Measurements from ENCODE around the gene MYH9.
A peak's percentile ranks its signal among the peaks of the same experiment; 100 is the strongest.
"Not testable (repeated sequence)": the region's sequence is repeated elsewhere in the genome, so short reads cannot be mapped to it uniquely, and the experiment has no call there.

Gene MYH9

GRCh38 chr22:36296690-36297089, 91.1 kb downstream of the MYH9 start:
- peaks cover 5% of the 10 kb centered on the region for H3K4me1 Mint-ChIP-seq
- H3K27me3 Mint-ChIP-seq = no peaks in the 10 kb centered on the region
- H3K27ac Mint-ChIP-seq = no peak overlapping the region
- no peak for ATAC-seq (ENCODE audit: low read depth)
- H3K4me3 Mint-ChIP-seq = no peak overlapping the region
- no peak for DNase-seq (ENCODE audit: low spot score in 2 of 2)
- H3K9me3 Mint-ChIP-seq = no peaks in the 10 kb centered on the region
- H3K36me3 Mint-ChIP-seq = peaks cover 42% of the 10 kb centered on the region

DNA sequence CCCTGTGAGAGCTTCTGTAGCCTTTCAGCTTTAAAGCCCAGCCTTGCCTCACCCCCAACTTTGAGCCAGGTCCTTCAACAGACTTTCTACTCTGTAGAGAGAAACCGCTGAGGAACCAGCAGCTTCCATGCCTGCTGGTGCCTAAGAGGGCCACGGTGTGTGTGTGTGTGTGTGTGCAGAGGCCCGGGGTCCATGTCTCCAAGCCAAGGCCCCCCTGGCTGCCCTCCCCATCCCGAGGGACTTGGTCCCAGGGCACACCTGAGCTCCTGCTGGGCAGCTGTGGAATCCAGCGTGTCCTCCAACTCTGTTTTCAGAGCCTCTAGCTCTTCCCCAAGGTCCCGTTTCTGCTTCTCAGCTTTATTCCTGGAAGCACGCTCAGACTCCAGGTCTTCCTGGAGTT, 92.5 kb downstream of the MYH9 start:
- ATAC-seq (ENCODE audit: low read depth) (no peak), DNase-seq (ENCODE audit: low spot score in 2 of 2) (no peak)
- no peaks in the 10 kb centered on the region for H3K9me3 Mint-ChIP-seq
- H3K36me3 Mint-ChIP-seq = peaks cover 40% of the 10 kb centered on the region
- H3K27me3 Mint-ChIP-seq = no peaks in the 10 kb centered on the region
- H3K4me1 Mint-ChIP-seq = no peaks in the 10 kb centered on the region
- H3K27ac Mint-ChIP-seq = no peak overlapping the region
- no peak overlapping the region for H3K4me3 Mint-ChIP-seq

DNA sequence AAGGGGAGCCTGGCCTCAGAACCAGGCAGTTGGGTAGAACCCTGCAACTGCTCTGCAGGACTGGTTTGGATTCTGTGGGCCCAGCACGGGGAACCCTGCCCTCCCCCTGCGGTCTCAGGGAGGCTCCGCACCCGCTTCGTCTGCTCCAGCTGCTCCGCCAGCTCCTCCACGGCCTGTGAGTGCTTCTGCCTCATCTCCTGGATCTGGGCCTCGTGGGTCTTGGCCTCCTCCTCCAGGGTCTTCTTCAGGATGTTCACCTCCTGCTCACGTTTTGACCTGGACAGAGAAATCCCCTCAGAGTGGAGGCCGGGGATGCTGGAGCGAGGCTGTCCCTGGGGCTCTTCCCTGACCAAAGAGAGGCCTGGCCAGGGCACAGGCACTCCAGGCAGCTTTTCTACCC, 93.0 kb downstream of the MYH9 start:
- H3K9me3 Mint-ChIP-seq = no peaks in the 10 kb centered on the region
- no peak overlapping the region for H3K27ac Mint-ChIP-seq
- peaks cover 43% of the 10 kb centered on the region for H3K36me3 Mint-ChIP-seq
- H3K4me1 Mint-ChIP-seq = no peaks in the 10 kb centered on the region
- ATAC-seq (ENCODE audit: low read depth) = no peak
- no peak overlapping the region for H3K4me3 Mint-ChIP-seq
- H3K27me3 Mint-ChIP-seq = no peaks in the 10 kb centered on the region
- DNase-seq (ENCODE audit: low spot score in 2 of 2) = no peak

DNA sequence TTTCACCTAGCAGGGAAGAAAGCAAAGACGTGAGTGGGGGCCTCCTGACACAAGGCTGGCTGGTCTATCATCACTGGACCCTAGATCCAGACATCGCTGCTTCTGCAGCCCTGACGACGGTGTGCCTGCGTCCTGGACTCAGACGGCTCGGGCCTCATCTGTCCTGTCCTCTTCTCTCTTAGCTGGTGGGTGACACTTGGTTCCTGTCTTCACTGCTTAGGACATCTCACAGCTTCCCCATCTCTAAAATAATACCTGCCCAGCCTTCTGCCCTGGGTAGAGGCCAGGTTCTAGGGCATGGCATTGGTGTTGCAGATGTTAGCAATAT, 93.5 kb downstream of the MYH9 start:
- H3K27ac Mint-ChIP-seq = no peak overlapping the region
- DNase-seq (ENCODE audit: low spot score in 2 of 2) = no peak
- H3K27me3 Mint-ChIP-seq = no peaks in the 10 kb centered on the region
- H3K36me3 Mint-ChIP-seq = peaks cover 47% of the 10 kb centered on the region
- H3K9me3 Mint-ChIP-seq = no peaks in the 10 kb centered on the region
- no peak overlapping the region for H3K4me3 Mint-ChIP-seq
- no peaks in the 10 kb centered on the region for H3K4me1 Mint-ChIP-seq
- ATAC-seq (ENCODE audit: low read depth) = no peak

DNA sequence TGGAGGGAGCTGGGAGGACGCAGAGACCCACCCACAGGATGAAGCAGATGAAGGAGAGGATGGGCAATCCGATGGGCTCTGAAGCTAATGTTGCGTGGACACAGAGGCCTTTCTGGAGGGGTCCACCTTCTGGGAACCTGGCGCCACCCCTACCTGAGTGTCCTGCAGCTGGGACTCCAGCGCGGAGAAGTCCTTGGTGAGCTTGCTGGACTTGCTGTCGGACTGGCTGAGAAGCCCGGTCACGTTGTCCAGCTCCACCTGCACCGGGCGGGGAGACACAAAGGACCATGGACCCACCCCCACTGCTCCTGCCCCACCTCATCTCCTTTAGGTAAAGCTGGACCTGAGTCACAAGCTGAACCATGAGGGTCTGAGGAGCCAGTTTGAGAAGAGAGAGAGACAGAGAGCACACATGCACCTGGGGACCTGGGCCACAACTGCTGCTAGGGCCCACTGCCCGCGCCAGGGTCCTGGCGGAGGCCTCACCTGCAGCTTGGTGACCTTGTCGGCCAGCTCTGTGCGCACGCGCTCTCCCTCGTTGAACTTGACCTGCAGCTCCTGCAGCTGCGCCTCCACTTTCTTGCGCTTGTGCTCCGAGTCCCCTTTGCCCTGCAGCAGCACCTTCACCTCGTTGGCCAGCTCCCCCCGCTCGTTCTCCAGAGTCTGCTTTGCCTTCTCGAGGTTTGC, 94.0 kb downstream of the MYH9 start:
- Mint-ChIP-seq H3K9me3 (no peaks in the 10 kb centered on the region), H3K27me3 (no peaks in the 10 kb centered on the region), H3K4me1 (no peaks in the 10 kb centered on the region), H3K27ac (no peak overlapping the region), H3K36me3 (peaks cover 51% of the 10 kb centered on the region), H3K4me3 (no peak overlapping the region)
- DNase-seq (ENCODE audit: low spot score in 2 of 2) (no peak), ATAC-seq (ENCODE audit: low read depth) (no peak)

GRCh38 chr22:36292823-36293530, 94.8 kb downstream of the MYH9 start:
- Mint-ChIP-seq H3K4me3 (no peak overlapping the region), H3K9me3 (no peaks in the 10 kb centered on the region), H3K27ac (no peak overlapping the region), H3K27me3 (no peaks in the 10 kb centered on the region), H3K36me3 (peaks cover 55% of the 10 kb centered on the region), H3K4me1 (no peaks in the 10 kb centered on the region)
- ATAC-seq (ENCODE audit: low read depth) = no peak
- no peak for DNase-seq (ENCODE audit: low spot score in 2 of 2)

- H3K27ac Mint-ChIP-seq = peak overlapping the region; percentile 53
- no peaks in the 10 kb centered on the region for H3K4me1 Mint-ChIP-seq
- no peak for DNase-seq (ENCODE audit: low spot score in 2 of 2)
- no peaks in the 10 kb centered on the region for H3K9me3 Mint-ChIP-seq
- H3K27me3 Mint-ChIP-seq = no peaks in the 10 kb centered on the region
- peaks cover 50% of the 10 kb centered on the region for H3K36me3 Mint-ChIP-seq
- no peak for ATAC-seq (ENCODE audit: low read depth)
- no peak overlapping the region for H3K4me3 Mint-ChIP-seq
These were observed 95.7 kb downstream of the MYH9 start for GRCh38 chr22:36291831-36292740.

DNA sequence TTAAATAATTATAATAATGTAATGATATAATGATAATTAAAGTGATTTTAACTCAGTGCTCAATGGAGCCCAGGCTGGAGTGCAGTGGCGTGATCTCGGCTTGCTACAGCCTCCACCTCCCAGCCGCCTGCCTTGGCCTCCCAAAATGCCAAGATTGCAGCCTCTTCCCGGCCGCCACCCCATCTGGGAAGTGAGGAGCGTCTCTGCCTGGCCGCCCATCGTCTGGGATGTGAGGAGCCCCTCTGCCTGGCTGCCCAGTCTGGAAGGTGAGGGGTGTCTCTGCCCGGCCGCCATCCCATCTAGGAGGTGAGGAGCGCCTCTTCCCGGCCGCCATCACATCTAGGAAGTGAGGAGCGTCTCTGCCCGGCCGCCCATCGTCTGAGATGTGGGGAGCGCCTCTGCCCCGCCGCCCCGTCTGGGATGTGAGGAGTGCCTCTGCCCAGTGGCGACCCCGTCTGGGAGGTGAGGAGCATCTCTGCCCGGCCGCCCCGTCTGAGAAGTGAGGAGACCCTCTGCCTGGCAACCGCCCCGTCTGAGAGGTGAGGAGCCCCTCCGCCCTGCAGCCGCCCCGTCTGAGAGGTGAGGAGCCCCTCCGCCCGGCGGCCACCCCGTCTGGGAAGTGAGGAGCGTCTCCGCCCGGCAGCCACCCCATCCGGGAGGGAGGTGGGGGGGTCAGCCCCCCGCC, 97.2 kb downstream of the MYH9 start:
- ATAC-seq (ENCODE audit: low read depth); H3K27ac Mint-ChIP-seq; DNase-seq (ENCODE audit: low spot score in 2 of 2); H3K4me1 Mint-ChIP-seq; H3K27me3 Mint-ChIP-seq; H3K9me3 Mint-ChIP-seq; H3K4me3 Mint-ChIP-seq: not testable (repeated sequence)
- H3K36me3 Mint-ChIP-seq = peaks cover 50% of the 10 kb centered on the region

DNA sequence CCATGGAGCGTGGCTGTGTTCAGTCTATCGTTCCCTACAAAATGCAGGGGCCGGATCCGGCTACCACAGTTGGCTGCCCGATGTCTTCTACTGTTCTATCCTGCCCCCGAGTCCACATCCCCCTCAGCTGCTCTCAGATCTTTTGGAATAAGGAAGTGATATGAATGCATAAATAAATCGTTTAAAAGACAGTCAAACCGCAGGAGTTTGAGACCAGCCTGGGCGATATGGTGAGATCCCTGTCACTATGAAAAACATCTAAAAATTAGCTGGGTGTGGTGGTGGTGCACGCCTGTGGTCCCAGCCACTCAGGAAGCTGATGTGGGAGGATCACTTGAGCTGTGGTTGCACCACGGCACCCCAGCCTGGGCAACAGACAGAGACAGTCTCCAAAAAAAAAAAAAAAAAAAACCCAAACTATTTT, 97.8 kb downstream of the MYH9 start:
- not testable (repeated sequence) for H3K4me1 Mint-ChIP-seq; H3K27me3 Mint-ChIP-seq; H3K9me3 Mint-ChIP-seq; DNase-seq (ENCODE audit: low spot score in 2 of 2); ATAC-seq (ENCODE audit: low read depth); H3K4me3 Mint-ChIP-seq
- Mint-ChIP-seq H3K36me3 (peaks cover 48% of the 10 kb centered on the region), H3K27ac (peak overlapping the region; percentile 58)

GRCh38 chr22:36289406-36289870, 98.3 kb downstream of the MYH9 start:
- Mint-ChIP-seq H3K27me3 (no peaks in the 10 kb centered on the region), H3K4me1 (no peaks in the 10 kb centered on the region)
- DNase-seq (ENCODE audit: low spot score in 2 of 2) = no peak

DNA sequence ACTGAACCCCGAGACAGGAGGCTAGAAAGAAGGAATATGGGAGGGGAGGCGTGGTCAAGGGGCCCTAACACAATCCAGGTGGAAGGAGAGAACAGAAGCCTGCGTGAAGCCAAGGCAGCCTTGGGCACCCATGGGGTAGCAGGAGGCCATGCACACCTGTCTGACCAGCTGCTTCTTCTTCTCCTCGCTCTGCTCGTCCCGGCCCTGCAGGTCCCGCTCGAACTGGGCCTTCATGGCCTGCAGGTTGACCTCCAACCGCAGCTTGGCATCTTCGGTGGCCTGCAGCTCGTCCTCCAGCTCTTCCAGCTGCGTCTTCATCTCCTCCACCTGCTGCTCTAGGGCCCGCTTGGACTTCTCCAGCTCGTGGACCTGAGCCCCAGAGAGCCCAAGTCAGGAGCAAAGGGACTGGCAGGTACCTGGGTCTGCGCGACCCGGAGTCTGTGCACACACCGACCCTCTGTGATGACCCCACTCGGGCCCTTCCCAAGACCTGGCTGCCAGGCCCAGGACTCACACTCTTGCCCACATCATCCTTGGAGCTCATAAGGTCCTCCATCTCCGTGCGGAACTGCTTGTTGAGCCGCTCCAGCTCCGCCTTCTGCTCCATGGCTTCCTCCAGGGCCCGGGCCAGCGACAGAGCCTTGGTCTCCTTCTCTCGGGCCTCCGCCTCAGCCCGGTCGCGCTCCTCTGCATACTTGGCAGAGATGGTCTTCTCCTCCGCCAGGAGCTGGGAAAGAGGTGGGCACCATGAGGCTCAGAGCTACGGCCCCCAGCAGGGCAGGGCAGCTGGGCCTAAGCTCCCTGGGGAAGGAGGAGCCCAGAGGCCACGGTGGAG, 99.0 kb downstream of the MYH9 start:
- Mint-ChIP-seq H3K27me3 (no peaks in the 10 kb centered on the region), H3K4me3 (no peak overlapping the region), H3K4me1 (no peaks in the 10 kb centered on the region), H3K9me3 (no peaks in the 10 kb centered on the region), H3K36me3 (peaks cover 43% of the 10 kb centered on the region), H3K27ac (peak overlapping the region; percentile 58)
- ATAC-seq (ENCODE audit: low read depth) = no peak
- no peak for DNase-seq (ENCODE audit: low spot score in 2 of 2)

More at GRCh38 chr22:36289406-36289870, 98.3 kb downstream of the MYH9 start:
- Mint-ChIP-seq H3K36me3 (peaks cover 45% of the 10 kb centered on the region), H3K4me3 (no peak overlapping the region), H3K9me3 (no peaks in the 10 kb centered on the region), H3K27ac (peak overlapping the region; percentile 58)
- no peak for ATAC-seq (ENCODE audit: low read depth)

DNA sequence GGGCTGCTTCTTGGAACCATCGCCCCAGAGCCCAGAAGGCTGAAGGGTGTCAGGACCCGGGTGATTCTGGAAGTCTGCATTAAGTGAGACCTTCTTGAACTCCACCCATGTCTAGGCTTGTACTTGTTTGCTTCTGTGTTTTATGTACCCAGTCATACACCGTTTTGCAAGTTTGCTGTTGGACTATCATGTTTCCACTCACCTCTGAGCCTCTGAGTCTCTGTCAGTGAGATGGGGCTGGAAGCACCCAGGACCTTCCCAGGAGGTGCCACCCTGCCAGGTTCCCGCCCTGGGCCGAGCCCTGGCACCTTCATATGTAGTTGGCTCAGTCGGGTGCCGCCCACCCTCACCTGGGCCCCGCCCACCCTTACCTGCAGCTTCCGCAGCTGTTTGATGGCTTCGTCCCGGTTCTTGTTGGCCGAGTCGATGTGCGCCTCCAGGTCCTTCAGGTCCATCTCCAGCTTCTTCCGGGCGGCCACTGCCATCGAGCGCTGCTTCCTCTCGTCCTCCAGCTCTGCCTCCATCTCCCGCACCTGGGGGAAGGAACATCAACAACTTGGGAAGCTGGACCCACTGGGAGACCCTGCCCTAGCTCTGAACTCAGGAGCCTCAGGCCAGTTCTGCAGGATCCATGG, 99.8 kb downstream of the MYH9 start:
- ATAC-seq (ENCODE audit: low read depth) = no peak
- Mint-ChIP-seq H3K27me3 (no peaks in the 10 kb centered on the region), H3K9me3 (no peaks in the 10 kb centered on the region), H3K4me1 (no peaks in the 10 kb centered on the region), H3K27ac (no peak overlapping the region), H3K4me3 (no peak overlapping the region), H3K36me3 (peaks cover 43% of the 10 kb centered on the region)
- no peak for DNase-seq (ENCODE audit: low spot score in 2 of 2)
